ENCODE data around the gene FGFBP2. TPM values are rescaled to one million over a fixed set of nuclear protein-coding genes. Genes with fewer than 3 reads are reported as not detected.
A peak's percentile ranks its signal among the peaks of the same experiment; 100 is the strongest.

FGFBP2 gene
- total RNA-seq, 2 donors from 2014 or later = not detected

GRCh38 chr4:15942283-15942682 is 20.7 kb downstream of the FGFBP2 start:
- Mint-ChIP-seq H3K4me1 (peaks cover 8% of the 10 kb centered on the region), H3K27ac (no peak overlapping the region), H3K36me3 (ENCODE audit: low read depth) (no peaks in the 10 kb centered on the region), H3K9me3 (no peaks in the 10 kb centered on the region), H3K27me3 (ENCODE audit: insufficient read depth) (no peaks in the 10 kb centered on the region), H3K4me3 (no peak overlapping the region)
- Histone ChIP-seq H3K9ac (ENCODE audit: extremely low read depth, low read length, poor library complexity, severe bottlenecking) (no peak overlapping the region), H3K36me3 (ENCODE audit: control insufficient read depth, insufficient read depth, low read length) (no peaks in the 10 kb centered on the region), H3K9me3 (ENCODE audit: control insufficient read depth, low read length) (no peaks in the 10 kb centered on the region), H3K27ac (ENCODE audit: low read depth, low read length) (no peak overlapping the region), H3K27me3 (ENCODE audit: control insufficient read depth, insufficient read depth, low read length, poor library complexity, severe bottlenecking) (no peaks in the 10 kb centered on the region), H3K4me1 (ENCODE audit: control insufficient read depth, insufficient read depth, low read length) (no peaks in the 10 kb centered on the region), H3K4me3 (ENCODE audit: low read length) (no peak overlapping the region)
- no peak for DNase-seq
- 82% methylated on average over 1 of the region's 1 CpG; no CpG with 5 or more reads in 1 of the 2 experiments for WGBS, 2 experiments (ENCODE audit: insufficient coverage in 1 of 2, insufficient read length in 1 of 2)
- no peak for TF ChIP-seq CTCF (conservative IDR thresholded peaks at IDR 0.05)

GRCh38 chr4:15938640-15939039 is 24.3 kb downstream of the FGFBP2 start, which contains the start of gene FGFBP1:
TSS of gene FGFBP1 (minus strand) at chr4:15938740. CDS start at chr4:15936632, 2,108 bp downstream.
- H3K9me3 Mint-ChIP-seq = no peaks in the 10 kb centered on the region
- H3K4me1 Mint-ChIP-seq = peaks cover 6% of the 10 kb centered on the region
- DNase-seq = no peak
- no peak within 1 kb of the TSS for H3K27ac Mint-ChIP-seq
- Histone ChIP-seq H3K9ac (ENCODE audit: extremely low read depth, low read length, poor library complexity, severe bottlenecking) (no peak within 1 kb of the TSS), H3K27me3 (ENCODE audit: control insufficient read depth, insufficient read depth, low read length, poor library complexity, severe bottlenecking) (no peaks in the 10 kb centered on the region), H3K9me3 (ENCODE audit: control insufficient read depth, low read length) (no peaks in the 10 kb centered on the region), H3K27ac (ENCODE audit: low read depth, low read length) (no peak within 1 kb of the TSS), H3K36me3 (ENCODE audit: control insufficient read depth, insufficient read depth, low read length) (no peaks in the 10 kb centered on the region), H3K4me1 (ENCODE audit: control insufficient read depth, insufficient read depth, low read length) (no peaks in the 10 kb centered on the region), H3K4me3 (ENCODE audit: low read length) (no peak within 1 kb of the TSS)
- TF ChIP-seq CTCF (conservative IDR thresholded peaks at IDR 0.05) = no peak
- WGBS, 2 experiments (ENCODE audit: insufficient coverage in 1 of 2, insufficient read length in 1 of 2) = 83% methylated on average over 4 of the region's 4 CpGs; no CpG with 5 or more reads in 1 of the 2 experiments
- H3K27me3 Mint-ChIP-seq (ENCODE audit: insufficient read depth) = no peaks in the 10 kb centered on the region
- no peak within 1 kb of the TSS for H3K4me3 Mint-ChIP-seq
- H3K36me3 Mint-ChIP-seq (ENCODE audit: low read depth) = no peaks in the 10 kb centered on the region

- H3K27me3 ChIP-seq (ENCODE audit: control insufficient read depth, insufficient read depth, low read length, poor library complexity, severe bottlenecking) = no peaks in the 10 kb centered on the region
- H3K4me1 ChIP-seq (ENCODE audit: control insufficient read depth, insufficient read depth, low read length) = no peaks in the 10 kb centered on the region
- no peaks in the 10 kb centered on the region for H3K9me3 ChIP-seq (ENCODE audit: control insufficient read depth, low read length)
- H3K27ac ChIP-seq (ENCODE audit: low read depth, low read length) = no peak overlapping the region
- no peaks in the 10 kb centered on the region for H3K9me3 Mint-ChIP-seq
- no peaks in the 10 kb centered on the region for H3K27me3 Mint-ChIP-seq (ENCODE audit: insufficient read depth)
- no peak overlapping the region for H3K27ac Mint-ChIP-seq
- WGBS, 2 experiments (ENCODE audit: insufficient coverage in 1 of 2, insufficient read length in 1 of 2) = 44 to 65% methylated on average over 3 to 7 of the region's 8 CpGs
- no peak overlapping the region for H3K4me3 Mint-ChIP-seq
- no peak overlapping the region for H3K4me3 ChIP-seq (ENCODE audit: low read length)
- H3K9ac ChIP-seq (ENCODE audit: extremely low read depth, low read length, poor library complexity, severe bottlenecking) = no peak overlapping the region
- H3K36me3 Mint-ChIP-seq (ENCODE audit: low read depth) = no peaks in the 10 kb centered on the region
- TF ChIP-seq CTCF (conservative IDR thresholded peaks at IDR 0.05) = no peak
- peak; percentile 84 for DNase-seq
- H3K36me3 ChIP-seq (ENCODE audit: control insufficient read depth, insufficient read depth, low read length) = no peaks in the 10 kb centered on the region
- peaks cover 6% of the 10 kb centered on the region for H3K4me1 Mint-ChIP-seq
These were observed 24.8 kb downstream of the FGFBP2 start for GRCh38 chr4:15938182-15938581.
